ENCODE results near the gene EIF2S2.
A peak's percentile ranks its signal among the peaks of the same experiment; 100 is the strongest.
"Not testable (repeated sequence)": the region's sequence is repeated elsewhere in the genome, so short reads cannot be mapped to it uniquely, and the experiment has no call there.

The EIF2S2 gene, protein sequence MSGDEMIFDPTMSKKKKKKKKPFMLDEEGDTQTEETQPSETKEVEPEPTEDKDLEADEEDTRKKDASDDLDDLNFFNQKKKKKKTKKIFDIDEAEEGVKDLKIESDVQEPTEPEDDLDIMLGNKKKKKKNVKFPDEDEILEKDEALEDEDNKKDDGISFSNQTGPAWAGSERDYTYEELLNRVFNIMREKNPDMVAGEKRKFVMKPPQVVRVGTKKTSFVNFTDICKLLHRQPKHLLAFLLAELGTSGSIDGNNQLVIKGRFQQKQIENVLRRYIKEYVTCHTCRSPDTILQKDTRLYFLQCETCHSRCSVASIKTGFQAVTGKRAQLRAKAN

DNA sequence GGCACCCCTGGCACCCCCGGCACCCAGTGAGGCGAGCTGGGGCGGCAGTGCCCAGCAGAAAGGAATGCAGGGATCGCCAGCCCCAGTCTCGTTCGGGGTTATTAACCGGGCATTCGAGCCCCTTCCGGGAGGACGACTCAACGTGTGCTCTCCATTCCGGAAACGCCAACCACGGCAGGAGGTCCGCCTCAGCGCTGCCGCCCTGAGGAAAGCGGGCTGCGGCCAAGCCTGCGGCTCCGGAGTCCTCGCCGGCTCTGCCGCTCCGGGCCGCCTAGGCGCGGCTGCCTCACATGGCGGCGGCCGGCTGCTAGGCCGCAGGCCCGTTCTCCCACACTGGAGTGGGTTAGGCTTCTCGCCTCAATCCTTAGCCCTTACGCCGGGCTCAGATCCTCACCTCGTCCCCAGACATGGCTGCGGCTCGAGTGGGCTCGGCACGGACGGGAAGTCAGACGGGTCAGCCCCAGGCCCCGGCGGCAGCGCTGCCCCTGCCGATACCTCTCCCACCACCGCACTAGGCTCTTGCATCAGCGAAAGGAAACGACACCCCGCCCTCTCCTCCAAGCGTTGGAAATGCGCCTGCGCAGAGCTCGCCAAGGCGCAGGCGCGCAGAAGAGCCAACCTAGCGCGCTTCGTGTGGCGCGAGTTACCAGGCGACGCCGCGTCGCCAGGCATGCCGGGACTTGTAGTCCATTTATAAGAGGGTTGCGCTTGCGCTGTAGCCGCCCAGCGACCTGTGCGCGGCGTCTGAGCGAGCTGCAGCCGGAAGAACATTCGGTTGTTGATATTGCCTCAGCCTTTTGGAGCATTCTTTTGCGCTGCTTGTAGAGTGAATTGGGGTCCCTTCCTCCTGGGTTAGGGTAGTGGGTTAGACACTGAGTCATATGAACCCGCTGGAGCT, at the start of gene EIF2S2:
Gene EIF2S2 (minus strand): TSS at position 542 of the 898 bp plus-strand sequence. CDS start 133 bp downstream, at position 409.
- peak; percentile 98 for DNase-seq (ENCODE audit: low spot score)

DNA sequence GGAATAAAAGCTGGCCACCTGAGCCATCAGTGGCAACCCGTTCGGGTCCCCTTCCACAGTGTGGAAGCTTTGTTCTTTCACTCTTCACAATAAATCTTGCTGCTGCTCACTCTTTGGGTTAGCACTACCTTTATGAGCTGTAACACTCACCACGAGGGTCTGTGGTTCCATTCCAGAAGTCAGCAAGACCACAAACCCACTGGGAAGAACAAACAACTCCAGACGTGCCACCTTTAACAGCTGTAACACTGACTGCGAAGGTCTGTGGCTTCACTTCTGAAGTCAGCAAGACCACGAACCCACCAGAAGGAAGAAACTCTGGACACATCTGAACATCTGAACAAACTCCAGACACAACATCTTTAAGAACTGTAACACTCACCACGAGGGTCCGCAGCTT, 45.7 kb upstream of the EIF2S2 start:
- DNase-seq (ENCODE audit: low spot score): not testable (repeated sequence)

DNA sequence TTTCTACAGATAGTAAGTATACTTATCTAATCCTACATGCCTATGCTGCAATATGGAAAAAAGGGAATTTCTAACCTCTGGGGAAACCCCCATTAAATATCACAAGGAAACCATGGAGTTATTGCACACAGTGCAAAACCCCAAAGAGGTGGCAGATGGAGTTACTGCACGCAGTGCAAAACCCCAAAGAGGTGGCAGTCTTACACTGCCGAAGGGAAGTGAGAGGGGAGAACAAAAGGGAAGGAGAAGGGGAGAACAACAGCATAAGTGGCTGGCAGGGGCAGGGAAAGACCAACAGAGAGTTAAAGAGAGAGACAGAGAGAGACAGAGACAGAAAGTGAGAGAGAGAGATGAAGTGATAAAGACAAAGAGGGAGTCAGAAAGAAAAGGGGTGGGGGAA, 43.8 kb upstream of the EIF2S2 start:
- DNase-seq (ENCODE audit: low spot score): no peak

DNA sequence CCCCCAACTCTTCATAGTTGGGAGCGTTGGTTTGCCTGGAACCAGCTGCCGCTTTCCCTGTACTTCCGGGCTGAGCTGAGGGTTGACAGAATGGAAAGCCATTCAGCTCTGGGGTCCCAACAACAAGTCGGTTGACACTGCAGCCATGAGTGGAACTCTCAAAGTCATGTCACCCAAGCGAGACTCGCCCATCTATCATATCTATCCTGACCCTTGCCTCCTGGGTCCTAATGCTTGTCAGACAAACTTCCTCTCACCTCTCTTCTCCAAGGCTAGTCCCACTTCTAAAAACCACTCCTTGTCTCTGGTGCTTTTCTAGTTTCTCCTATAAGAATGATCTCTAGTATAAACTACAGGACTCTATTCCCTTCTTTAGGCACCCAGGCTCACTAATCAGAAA, 41.1 kb upstream of the EIF2S2 start:
- not testable (repeated sequence) for DNase-seq (ENCODE audit: low spot score)

DNA sequence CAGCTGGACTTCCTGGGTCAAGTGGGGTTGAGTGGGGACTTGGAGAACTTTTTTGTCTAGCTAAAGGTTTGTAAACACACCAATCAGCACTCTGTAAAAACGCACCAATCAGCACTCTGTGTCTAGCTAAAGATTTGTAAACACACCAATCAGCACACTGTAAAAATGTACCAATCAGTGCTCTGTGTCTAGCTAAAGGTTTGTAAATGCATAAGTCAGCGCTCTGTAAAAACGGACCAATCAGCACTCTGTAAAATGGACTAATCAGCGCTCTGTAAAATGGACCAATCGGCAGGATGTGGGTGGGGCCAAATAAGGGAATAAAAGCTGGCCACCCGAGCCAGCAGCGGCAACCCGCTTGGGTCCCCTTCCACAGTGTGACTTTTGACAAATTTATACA, 40.0 kb upstream of the EIF2S2 start:
- DNase-seq (ENCODE audit: low spot score): not testable (repeated sequence)

DNA sequence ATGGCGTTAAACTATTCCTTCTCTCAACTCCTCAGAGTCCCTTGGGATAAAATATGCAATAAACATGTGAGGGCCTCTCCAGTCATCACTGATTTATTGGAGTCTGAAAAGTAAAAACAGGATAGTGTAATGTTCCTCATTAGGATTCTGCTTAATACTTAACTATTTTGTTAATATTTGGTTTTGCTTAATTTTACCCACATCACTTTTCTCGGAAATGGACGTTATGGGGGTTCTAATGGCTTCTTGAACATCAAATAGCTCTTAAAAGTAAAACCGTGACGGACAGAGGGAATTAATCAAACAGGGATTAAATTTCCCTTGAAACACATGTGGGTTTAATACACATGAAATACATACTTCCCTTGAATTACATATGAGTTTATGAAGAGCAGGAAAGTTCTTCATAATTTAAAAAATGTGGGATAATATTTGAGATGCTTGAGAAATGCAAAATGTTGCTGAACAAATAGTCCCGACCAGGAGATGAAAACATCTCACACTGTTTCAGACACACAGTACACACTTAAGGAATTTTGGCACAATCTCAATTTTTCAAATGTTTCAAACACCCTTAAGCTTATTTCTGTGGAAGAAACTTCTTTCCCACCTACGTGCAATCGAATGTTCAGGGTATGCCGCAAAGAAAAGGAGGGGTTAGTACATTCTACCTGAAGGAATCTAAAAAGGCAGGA, 38.4 kb upstream of the EIF2S2 start:
- no peak for DNase-seq (ENCODE audit: low spot score)

DNA sequence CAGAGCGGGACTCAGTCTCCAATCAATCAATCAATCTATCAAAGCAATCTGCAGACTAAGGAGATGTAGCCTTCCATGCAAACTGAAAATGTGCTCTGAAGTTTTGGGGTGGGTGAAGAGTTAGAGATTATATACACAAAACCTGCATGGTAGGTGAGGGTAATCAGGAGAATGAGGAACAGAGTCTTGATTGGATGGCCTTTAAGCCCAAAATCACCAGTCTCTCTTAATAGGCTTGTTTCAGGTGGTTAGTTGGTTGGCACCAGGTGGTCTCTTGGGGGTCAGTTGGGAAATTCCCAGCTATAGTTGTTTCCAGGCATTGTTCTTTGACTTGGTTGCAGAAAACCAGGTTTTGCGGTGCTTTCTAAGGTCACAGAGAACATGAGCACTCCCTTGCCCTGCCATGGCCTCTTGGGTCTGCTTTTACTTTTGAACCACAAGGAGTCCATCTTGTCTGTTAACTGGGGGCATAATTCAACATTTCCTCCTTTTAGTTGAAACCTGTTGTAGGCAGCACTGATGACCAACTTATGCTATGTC, 33.3 kb upstream of the EIF2S2 start:
- DNase-seq (ENCODE audit: low spot score): no peak

DNA sequence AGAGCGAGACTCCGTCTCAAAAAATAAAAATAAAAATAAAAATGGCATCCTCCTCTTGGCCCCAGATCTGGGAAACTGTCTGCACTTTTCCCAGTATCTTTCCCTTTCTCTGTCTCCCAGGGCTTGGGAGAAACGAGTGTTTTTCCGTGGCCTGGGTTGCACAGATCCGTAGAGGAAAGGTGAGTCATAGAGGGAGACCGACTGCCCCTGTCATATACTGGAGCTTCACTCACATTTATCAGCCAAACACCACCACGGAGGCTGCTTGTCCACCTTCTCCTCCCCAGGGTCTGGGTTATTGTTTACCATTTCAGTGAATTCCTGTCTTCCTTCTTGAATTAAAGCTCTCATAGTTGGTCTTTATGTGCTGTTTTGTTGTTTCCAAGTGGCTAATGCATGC, 31.9 kb upstream of the EIF2S2 start:
- no peak for DNase-seq (ENCODE audit: low spot score)

DNA sequence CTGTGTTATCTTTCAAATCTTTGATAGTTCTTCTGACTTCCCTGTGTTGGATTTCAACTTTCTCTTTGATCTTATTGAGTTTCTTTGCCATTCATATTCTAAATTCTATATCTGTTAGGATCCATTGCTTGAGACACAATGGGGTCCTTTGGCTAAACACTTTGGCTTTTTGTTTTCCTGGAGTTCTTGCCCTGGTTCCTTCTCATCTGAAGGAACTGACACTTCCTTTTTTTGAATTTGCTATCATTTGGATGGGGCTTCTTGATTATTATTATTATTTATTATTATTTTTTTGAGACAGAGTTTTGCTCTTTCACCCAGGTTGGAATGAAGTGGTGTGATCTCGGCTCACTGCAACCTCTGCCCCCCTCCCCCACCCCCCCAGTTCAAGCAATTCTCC, 30.1 kb upstream of the EIF2S2 start:
- DNase-seq (ENCODE audit: low spot score): no peak

DNA sequence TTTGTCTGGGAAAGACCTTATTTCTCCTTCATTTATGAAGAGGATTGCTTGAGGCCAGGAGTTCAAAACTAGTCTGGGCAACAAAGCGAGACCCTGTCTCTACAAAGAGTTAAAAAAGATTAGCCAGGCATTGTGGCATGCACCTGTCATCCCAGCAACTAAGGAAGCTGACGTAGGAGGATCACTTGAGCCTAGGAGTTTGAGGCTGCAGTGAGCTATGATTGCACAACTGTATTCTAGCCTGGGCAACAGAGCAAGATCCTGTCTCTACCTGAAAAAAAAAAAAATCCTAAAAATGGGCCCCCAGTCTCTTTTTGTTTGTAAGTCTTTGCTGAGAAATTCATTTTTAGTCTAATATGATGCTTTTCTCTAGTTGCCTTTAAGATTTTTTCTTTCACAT, 29.2 kb upstream of the EIF2S2 start:
- no peak for DNase-seq (ENCODE audit: low spot score)

DNA sequence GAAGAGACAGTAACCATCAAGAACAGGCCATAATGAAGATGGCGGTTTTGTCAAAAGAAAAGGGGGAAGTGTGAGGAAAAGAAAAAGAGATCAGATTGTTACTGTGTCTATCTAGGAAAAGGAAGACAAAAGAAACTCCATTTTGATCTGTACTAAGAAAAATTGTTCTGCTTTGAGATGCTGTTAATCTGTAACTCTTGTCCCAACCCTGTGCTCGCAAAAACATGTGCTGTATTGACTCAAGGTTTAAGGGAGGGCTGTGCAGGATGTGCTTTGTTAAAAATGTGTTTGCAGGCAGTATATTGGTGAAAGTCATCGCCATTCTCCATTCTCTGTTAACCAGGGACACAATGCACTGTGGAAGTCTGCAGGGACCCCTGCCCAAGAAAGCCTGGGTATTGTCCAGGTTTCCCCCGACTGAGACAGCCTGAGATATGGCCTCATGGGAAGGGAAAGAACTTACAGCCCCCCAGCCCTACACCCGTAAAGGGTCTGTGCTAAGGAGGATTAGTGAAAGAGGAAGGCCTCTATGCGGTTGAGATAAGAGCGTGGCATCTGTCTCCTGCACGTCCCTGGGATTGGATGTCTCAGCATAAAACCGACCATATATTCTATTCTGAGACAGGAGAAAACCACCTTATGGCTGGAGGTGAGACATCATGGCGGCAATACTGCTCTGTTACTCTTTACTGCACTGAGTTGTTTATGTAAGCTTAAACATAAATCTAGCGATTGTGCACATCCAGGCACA, 23.7 kb upstream of the EIF2S2 start:
- not testable (repeated sequence) for DNase-seq (ENCODE audit: low spot score)

DNA sequence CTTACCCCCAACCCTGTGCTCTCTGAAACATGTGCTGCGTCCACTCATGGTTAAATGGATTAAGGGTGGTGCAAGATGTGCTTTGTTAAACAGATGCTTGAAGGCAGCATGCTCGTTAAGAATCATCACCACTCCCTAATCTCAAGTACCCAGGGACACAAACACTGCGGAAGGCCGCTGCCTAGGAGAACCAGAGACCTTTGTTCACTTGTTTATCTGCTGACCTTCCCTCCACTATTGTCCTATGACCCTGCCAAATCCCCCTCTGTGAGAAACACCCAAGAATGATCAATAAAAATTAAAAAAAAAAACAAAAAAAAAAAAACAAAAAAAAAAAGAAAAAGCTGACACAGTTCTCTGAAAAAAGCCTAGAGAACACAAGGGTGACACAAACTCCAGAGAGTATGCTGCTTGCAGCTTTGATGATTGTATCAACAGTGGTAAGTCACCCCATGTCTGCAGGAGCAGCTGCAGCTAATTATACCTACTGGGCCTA, 21.4 kb upstream of the EIF2S2 start:
- not testable (repeated sequence) for DNase-seq (ENCODE audit: low spot score)

DNA sequence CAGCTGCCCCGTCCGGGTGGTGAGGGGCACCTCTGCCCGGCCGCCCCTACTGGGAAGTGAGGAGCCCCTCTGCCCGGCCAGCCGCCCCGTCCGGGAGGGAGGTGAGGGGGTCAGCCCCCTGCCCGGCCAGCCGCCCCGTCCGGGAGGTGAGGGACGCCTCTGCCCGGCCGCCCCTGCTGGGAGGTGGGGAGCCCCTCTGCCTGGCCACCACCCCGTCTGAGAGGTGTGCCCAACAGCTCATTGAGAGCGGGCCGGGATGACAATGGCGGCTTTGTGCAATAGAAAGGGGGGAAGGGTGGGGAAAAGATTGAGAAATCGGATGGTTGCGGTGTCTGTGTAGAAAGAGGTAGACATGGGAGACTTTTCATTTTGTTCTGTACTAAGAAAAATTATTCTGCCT, 20.9 kb upstream of the EIF2S2 start:
- not testable (repeated sequence) for DNase-seq (ENCODE audit: low spot score)

DNA sequence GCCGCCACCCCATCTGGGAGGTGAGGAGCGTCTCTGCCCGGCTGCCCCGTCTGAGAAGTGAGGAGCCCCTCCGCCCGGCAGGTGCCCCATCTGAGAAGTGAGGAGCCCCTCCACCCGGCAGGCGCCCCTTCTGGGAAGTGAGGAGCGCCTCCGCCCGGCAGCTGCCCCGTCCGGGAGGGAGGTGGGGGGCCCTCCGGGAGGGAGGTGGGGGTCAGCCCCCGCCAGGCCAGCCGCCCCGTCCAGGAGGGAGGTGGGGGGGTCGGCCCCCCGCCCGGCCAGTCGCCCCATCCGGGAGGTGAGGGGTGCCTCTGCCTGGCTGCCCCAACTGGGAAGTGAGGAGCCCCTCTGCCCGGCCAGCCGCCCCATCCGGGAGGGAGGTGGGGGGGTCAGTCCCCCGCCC, 20.4 kb upstream of the EIF2S2 start:
- DNase-seq (ENCODE audit: low spot score): not testable (repeated sequence)

DNA sequence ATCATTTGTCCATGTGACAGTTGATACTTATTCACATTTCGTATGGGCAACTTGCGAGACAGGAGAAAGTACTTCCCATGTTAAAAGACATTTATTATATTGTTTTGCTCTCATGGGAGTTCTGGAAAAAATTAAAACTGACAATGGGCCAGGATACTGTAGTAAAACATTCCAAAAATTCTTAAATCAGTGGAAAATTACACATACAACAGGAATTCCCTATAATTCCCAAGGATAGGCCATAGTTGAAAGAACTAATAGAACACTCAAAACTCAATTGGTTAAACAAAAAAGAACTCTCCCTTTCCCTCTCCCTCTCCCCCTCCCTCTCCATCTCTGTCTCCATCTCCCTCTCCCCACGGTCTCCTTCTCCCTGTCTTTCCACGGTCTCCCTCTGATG, 19.4 kb upstream of the EIF2S2 start:
- no peak for DNase-seq (ENCODE audit: low spot score)

DNA sequence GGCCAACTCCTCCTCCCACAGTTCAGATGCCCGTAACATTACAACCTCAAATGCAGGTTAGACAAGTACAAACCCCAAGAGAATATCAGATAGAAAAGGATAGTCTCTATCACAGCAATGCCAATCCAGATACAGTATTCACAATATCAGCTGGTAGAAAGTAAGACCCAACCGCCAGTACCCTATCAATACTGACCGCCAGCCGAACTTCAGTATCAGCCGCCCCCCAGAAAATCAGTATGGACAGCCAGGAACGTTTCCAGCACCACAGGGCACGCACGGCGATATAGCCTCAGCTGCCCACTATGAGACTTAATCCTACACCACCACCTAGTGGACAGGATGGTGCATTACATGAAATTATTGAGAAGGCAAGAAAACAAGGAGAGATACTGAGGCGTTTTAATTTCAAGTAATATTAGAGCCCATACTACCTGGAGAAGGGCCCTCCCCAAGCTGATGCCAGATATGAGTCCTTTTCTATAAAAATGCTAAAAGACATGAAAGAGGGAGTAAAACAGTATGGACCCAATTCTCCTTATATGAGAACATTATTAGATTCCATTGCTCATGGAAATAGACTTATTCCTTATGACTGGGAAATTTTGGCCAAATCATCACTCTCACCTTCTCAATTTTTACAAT, 17.6 kb upstream of the EIF2S2 start:
- DNase-seq (ENCODE audit: low spot score): peak; percentile 81

DNA sequence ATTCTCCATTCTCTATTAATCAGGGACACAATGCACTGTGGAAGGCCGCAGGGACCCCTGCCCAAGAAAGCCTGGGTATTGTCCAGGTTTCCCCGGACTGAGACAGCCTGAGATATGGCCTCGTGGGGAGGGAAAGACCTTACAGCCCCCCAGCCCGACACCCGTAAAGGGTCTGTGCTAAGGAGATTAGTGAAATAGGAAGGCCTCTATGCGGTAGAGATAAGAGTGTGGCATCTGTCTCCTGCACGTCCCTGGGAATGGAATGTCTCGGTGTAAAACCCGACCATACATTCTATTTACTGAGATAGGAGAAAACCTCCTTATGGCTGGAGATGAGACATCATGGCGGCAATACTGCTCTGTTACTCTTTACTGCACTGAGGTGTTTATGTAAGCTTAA, 15.7 kb upstream of the EIF2S2 start:
- no peak for DNase-seq (ENCODE audit: low spot score)

DNA sequence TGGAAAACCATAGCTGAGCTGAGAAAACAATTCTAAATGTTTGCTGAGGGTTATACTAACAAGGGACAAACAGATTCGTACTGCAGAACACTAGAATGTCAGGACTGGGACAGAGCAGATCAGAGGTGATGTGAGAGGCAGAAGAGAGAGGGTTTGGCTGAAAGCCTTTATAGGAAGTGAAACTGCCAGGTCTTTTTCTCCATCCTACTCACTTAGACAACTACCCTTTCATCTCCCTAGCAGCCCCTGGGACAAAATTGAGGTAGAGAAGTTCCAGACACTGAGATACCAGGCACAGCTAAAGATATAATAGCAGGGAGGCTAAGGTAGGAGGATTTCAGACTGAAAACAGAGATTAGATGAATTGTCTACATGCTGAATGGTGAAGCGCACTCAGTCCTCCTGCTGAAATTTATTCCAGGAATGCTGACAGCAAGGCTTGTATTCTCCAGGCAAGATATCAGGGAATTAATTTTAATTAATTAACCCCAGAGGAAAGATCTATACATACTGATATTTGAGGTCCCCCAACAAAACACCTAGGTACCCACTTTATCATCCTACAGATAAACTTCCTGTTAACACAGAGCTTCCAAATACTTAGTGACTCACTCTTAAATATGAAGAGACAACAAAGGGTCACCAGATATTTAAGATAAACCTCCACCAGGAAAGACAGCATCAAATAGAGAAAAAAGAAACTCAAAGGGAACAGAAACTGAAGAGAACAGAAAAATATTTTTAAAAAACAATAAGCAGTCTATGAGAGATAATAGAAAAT, 12.6 kb upstream of the EIF2S2 start:
- DNase-seq (ENCODE audit: low spot score): no peak

DNA sequence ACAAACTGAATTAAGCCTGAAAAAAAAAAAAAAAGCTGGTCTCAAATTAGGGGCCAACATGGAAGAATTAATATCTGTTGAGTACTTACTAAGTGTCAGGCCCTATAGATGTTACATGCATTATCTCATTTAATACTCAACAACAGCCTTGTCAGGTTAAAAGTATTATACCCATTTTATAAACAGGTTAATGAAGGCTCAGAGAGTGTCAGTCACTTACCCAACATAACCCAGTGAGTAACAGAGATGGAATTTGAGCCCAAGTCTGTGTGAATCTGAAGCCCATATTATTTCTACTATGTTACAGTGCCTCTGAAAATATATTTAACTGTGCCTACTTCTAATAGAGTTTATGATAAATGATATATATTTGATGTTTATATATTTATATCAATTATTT, 11.3 kb upstream of the EIF2S2 start:
- no peak for DNase-seq (ENCODE audit: low spot score)

Measured in iPS-NIHi11 (cell line).